GM21447 (cell line): Measurements from ENCODE around the gene GABRB2.
"Not testable (repeated sequence)": the region's sequence is repeated elsewhere in the genome, so short reads cannot be mapped to it uniquely, and the experiment has no call there.

Source experiments
- ATAC-seq: cut with Tn5 transposase; IDR thresholded peaks from one replicate; pipeline ENCODE4 v1.9.1; 2021; ENCODE audit not compliant: unreplicated experiment

Gene GABRB2

DNA sequence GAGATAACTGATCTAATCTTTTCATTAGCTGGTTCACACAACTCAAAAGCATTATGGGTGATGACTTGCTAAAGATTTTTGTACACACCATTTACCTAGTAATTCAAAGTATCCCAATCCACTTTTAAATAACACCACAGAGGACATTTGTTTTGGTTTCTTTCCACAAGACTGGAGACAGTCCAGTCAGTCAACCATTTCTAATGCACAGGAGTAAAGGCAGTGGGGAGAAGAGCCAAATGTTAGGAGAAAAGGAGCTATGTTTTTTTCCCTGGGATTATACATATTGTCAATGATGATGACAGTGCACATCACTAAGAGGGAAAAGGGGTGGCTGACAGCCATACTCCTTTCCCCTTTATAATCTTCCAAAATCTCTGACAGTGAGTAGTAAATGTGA, 240.9 kb downstream of the GABRB2 start:
- ATAC-seq = no peak

DNA sequence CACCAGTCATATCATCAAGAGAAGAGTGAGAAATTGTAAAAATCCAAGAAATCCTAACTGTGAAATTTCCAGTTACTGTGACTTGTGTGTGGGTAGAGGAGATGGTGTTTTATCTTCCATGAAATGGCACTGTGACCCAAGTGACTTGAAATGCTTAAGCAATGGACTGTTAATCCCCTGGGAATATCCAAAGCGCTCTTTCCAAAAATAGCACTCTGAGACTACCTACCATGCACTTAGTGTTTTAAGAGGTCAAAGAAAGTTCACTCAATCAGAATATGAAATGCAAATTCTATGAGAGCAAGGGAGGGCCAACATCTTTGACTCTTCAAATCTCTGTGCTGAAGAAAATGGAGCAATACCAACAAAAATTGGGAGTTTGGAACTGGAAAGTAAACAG, 244.0 kb downstream of the GABRB2 start:
- ATAC-seq = no peak

DNA sequence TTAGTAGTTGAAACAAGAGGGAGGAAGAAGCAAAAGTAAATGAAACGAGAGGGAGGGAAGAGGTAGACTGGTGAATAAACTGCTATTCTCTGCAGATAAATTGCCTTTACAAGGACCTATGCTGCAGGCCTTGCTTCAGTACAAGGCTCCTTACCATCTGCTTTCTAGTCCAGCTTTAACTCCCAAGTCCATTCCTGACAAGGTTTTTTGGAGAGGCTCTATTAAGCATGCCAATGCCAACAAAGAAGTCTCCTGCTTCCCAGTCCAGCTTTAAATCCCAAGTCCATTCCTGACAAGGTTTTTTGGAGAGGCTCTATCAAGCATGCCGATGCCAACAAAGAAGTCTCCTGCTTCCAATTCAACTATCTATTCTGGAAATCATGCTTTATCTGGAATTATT, 244.9 kb downstream of the GABRB2 start:
- no peak for ATAC-seq

DNA sequence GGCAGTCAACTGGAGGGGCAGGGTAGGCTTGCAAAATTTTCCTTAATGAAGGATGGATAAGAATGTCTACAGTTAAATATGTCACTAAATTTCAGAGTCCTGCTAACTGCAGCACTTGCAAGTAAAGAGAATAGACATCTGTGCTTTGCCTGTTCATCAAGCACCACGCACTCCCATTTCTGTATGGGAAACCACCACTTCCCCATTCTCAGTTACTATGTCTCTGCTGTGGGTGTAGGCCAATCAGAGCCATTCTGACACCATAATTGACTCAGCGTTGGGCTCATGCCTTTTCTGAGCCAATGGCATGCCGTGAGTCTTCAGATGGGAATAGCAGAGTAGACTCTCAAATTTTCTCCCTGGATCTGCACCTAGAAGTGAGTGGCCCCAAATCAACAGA, 247.5 kb downstream of the GABRB2 start:
- peak; percentile 73 for ATAC-seq

DNA sequence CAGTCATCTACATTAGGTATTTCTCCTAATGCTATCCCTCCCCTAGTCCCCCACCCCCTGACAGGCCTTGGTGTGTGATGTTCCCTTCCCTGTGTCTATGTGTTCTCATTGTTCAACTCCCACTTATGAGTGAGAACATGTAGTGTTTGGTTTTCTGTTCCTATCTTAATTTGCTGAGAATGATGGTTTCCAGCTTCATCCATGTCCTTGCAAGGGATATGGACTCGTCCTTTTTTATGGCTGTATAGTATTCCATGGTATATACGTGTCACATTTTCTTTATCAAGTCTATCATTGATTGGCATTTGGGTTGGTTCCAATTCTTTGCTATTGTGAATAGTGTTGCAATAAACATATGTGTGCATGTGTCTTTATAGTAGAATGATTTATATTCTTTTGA, 249.1 kb downstream of the GABRB2 start:
- not testable (repeated sequence) for ATAC-seq

DNA sequence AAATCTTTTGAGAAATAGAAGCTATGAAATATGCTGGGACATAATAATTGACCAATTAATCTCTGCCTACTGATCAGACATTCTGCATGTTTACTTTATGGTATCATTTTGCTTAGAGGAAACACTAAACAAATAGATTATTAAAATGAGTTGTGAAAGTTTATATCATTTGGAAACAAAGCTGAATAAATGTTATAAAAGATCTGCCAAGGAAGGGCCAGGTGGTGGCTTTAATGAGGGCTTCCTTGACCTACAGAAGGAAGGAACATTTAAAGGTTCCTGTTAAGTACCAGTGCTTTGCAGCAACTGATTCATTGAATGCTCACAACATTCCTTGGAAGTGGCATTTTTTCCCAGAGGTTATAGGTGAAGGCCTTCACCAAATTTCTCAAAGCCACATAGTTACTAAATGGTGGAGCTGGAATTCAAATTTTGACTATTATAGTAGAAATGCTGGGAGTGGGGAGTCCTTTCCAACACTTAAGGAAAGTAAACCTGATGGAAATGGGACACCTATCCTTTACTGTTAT, 250.7 kb downstream of the GABRB2 start:
- no peak for ATAC-seq

DNA sequence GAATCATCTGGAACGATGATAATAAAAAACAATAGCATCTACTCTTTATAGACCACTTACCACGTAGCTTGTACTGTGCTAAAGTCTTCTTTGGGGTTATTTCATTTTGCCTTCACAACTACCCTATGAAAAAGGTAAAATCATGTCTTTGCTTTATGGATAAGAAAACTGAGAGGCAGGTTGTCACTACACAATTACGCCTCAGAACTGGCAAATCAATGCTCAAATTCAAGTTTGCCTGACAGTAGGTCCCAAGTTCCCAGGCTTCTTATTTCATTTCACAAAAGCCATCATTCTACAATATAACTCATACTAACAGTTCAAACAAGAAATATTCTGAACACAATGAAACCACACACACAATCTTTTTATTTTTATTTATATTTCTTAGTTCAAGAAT, 258.5 kb downstream of the GABRB2 start:
- no peak for ATAC-seq

DNA sequence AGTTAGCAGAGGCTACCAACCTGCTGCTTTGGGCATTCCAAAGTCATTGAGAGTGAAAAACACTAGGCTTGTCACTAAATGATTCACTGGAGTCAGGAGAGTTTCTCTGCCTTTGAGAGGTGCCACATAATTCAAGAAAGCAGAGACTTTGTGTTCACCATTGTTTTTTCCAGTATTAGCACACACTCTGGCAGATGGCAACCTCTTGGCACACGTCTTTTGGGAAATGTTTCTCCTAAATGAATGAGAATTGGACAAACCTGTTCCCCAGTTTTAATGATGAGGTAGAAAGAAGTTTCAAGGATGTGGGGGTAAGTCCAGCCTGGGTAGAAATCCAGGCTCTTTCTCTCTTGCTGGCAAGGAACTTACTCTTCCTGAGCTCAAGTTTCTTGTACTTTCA, 259.1 kb downstream of the GABRB2 start:
- ATAC-seq = no peak

DNA sequence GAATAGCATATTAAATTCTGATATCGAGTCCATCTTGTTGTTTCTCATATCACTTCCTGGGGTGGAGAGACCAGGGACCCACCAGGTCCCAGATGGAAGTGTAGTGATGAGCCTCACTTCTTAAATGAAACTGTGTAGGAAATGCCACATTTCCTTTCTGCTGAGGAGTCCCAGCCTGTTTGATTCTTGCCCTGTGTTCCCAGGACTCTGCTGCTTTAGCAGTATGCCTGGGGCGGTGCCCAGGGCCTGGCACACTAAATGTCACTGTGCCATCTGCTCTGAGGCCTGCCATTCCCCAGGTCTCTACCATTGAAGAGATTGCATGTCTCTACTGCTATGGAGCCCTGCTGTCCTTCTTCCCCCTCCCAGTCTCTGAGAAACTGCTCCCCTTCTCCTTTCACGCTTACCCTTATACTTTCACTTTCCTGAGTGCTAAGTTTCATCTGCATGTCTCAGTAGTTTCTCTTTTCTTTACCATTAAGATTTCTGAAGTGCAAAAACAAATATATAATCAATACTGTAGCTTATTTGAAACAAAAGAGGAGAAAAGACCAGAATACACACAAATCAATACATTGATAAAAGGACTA, 260.4 kb downstream of the GABRB2 start:
- peak; percentile 99 for ATAC-seq

DNA sequence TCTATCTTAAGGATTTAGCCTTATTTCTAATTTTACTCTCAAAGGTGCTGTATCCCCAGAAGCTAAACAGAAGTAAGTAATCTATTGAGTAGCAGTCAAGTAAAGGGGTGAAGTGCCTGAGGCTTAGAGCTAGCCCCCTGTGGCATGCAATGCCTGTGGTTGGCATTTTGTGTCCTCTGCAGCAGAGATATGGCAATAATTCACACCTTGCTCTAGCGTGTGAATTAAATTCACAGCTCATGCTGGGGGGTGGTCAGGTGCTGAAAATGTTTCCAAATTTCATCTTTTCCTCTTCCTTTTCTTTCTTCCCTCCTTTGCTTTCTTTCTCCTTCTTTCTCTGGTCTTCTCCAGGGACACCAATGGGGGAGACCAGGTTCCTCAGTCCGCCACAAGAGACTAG, 262.1 kb downstream of the GABRB2 start:
- ATAC-seq = no peak

DNA sequence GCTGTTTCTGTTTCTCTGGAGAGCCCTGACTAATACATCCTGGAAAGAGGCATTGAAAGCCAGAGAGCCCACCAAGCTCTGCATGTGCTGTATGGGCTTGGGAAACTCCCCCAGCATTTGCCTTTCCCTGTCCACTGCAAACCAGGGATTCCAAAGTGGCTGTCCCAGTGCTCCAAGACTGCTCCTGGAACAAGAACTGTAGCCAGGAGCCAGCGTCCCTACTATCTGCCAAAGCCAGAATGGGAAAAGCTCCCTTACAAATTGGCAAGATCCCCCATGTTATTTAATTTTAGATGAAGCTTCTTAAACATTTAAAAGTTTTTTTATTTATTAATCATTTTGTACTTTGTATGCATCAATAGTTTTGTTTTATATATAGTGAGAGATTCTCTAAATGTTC, 263.2 kb downstream of the GABRB2 start:
- ATAC-seq = no peak

DNA sequence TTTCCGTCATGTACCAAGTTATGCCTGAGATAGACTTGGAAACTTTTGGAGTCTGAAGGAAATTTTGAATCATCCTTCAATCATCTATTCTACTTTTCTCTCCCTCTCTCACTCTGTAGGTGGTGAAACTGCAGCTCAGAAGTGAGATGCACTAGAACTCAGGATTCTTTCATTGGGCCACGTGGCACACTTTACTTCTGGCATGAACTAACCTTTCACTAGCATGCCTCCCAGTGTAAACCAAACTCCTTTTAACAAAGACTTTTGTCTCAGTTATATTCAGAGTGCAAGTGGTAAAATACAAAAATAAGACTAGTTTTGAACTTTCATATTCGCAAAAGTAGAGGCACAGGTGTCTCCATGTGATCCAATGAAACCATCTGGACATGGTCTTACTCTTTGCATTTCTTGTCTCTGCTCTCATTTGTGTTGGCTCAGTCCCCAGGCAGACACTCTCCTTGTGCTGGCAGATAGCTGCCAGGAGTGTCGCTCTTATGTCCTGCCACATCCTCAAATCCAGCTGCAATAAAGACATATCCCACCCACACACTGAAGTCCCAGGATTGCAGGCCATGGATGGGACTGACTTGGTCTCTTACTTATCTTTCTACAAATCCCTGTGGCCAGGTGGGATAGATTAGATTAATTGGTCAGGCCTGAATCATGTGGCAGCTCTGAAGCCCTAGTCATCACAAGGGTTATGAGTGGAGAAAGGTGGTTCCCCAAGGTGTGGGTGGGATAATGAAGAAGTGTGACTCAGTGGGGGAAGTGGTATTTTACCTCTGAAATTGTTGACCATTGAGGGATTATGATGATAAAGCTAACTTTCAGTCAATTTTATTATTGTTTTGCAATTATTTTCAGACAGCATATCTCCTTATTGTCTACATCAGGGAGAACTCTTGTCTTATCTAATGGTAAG, 267.5 kb downstream of the GABRB2 start:
- no peak for ATAC-seq

DNA sequence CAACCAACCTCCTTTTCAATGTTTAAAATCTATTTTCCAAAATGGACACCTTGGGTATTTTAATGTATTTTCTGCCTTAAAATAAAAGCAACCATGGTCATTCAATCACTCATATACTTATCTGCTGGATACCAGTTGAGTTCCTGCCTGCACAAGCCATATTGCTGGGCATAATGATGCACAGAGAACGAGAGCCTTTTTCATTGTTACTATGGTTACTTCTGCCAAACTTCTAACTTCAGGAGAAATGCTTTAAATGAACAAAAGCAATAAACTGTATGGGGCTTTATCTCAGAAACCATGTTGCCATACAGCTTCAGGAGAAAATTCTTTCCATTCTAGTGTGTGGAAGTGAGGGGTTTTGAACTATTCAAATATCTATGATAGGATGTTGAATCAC, 269.5 kb downstream of the GABRB2 start:
- no peak for ATAC-seq

DNA sequence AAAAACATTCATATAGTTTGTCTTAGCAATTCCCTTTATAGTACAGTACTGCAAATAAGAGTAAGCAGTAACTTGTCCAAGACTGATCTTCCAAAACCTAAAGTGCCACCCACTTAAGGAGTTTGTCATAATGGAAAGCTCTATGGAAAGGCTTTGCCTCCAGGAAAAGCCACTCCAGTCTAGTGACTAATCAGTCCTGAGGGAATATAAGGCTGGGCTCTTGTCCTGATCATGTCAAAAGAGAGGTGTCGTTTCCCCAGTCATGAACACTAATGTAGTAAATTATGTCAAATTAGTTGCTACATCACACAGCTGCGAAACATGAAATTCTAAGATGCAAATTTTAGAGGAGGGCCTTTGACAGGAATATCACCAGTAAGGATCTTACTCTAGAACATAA, 271.6 kb downstream of the GABRB2 start:
- ATAC-seq = no peak

DNA sequence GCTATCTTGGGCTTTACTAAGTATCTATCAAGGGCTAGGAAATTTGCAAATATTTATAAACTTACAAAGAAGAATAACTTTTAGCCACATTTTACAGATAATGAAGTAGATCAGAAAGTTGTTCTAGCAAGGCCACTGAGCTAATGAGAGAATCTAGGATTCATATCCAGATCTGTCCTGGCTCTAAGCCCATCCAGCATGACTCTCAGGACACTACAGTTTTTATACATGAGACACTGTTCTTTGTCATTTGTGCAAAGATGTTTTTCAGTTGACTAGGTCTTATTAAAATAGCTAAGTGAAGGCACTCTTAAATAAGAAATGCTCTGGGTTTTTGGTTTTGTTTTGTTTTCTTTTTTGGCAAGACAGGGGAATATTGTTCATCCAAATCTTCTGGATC, 273.1 kb downstream of the GABRB2 start:
- no peak for ATAC-seq

DNA sequence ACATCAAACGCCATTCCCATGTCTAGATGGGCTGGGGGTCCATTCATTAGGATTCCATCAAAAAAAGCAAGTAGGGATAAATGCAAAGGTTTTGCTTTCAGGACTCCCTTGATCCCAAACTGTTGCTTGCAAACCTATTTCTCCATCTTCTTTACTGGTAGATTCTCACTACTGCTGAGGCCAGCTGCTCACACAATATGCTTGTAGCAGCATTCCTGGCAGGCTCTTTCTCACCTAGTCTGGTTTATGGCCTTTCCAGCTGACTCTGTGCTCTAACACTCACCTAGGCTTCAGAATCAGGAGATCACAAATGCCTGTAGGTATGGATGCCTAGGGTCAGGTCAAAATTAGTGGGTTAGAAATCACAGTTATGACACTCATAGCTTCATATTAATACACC, 274.7 kb downstream of the GABRB2 start:
- ATAC-seq = no peak

DNA sequence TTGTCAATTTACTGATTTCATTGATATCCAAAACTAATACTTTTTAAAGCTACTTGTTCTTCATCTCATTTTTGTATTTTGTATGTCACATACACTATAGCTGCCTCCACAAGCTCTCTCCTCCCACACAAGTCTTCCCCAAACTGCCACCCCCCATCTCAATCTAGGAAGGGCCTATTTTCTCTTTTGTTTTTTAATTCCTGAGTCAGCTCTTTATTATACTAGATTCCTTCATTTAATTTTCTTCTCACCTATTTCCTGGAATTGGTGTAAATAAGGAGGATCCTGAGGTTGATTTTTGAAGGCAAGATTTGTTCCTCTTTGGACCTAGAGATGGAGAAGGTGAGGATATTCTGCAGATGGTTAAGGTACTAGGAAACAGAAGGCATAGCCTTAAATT, 277.4 kb downstream of the GABRB2 start:
- ATAC-seq = no peak

DNA sequence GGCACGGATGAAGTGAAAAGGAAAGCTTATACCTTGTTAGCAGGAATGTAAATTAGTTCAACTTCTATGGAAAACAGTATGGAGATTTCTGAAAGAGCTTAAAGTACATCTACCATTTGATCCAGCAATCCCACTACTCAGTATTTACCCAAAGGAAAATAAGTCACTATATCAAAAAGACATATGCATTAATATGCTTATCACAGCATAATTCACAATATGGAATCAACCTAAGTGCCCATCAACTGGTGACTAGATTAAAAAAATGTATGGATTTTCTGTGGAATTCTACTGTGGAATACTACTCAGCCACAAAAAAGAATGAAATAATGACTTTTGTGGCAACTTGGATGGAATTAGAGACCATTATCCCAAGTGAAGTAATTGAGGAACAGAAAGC, 279.6 kb downstream of the GABRB2 start:
- ATAC-seq = no peak

DNA sequence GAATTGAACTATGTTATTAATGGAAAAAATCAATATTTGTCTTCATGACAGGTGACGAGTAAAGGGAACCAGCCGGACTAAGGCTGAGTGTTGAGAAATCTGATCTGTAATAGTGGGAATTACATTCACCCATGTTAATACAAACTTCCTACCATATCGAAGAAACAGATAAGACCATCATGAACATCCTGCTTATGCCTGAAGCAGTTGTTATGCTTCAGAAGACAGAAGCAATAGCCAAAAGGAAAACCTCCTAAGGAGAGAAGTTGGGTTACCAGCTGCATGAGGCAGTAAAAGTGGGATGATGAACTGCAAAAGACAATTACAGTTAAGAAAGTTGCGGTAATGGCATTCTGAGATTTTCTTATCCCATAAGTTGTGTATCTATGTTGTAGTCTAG, 281.5 kb downstream of the GABRB2 start:
- no peak for ATAC-seq

DNA sequence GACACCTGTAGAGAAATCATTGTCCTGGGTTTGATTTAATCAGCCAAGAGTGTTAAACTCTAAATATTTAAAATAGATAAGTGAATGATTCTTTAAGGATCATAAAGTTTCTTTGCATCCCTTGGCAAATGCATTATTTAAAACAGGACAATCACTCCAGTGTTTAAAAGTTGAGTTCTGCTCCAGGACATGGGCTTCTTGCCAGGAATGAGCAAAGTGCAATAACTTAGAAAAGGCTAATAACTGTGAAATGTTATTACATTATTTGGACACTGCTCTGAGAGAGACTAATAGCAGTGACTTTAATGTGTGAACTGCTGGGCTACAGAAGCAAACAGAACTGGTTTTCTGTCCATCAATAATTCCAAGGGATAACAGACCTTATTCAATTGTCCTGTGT, 283.3 kb downstream of the GABRB2 start:
- no peak for ATAC-seq

DNA sequence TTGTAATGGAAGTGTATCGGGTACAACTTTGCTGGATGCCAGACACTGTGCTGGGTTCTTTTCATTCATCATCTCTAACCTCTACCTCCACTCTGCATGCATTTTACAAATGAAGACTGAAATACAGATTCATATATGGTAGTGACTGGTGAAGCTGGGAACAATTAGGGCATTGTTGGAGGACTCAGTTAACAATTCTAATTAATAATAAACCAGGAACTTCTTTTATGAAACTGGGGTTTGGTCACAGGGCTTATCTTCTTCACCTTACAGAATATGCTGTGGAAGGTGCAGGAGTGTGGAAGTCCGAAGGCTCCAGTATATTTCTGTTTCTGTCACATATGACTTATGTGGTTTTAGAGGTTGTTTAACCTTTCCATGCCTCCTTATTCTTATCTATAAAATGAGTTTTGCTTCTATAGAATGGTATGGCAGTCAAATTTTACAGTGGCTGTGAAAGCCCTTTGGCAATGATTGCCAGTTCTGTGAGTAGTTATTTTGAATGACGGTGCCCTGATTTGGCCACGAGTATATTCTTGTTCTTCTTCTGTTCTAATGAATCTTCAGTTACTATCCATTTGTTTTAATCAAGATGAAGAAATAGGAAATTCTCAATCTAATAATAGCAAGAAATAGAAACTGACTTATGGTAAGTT, 284.7 kb downstream of the GABRB2 start:
- ATAC-seq = no peak

DNA sequence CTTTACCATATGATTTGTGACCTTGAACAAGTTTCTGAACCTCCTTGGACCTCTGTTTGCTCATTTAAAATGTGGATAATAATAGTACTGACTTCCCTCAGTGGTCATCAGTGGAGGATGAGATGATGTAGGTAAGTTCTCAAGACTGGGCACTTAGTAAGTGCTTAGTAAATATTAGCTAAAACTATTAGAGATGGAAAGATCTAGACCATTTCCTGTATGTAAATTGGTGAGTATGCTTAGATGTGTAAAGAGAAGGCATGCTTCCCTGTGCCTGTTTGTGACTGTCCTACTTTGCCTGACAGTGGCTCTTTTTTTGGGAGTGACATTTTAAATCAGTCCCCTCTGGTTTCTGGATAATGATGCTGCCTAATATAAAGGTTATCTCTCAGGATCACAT, 288.1 kb downstream of the GABRB2 start:
- ATAC-seq = peak; percentile 54
